ENCODE data around the gene VPS13A.
"Not testable (repeated sequence)": the region's sequence is repeated elsewhere in the genome, so short reads cannot be mapped to it uniquely, and the experiment has no call there.

Gene VPS13A

DNA sequence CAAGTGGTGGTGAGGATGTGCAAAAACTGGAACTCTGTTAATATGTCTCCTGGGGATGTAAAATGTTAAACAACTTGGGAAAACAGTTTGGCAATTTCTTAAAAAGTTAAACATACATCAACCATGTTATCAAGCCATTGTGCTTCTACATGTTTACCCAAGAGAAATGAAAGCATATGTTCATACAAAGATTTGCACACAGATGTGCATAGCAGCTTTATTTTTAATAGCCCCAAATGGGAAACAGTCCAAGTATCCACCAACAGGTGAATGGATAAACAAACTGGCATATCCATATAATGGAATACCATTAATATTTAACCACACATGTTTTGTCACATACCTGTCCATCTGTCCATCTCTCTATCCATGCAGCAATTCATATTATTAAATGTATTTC, 6.2 kb downstream of the VPS13A start:
- no peak for DNase-seq (ENCODE audit: low read depth in 2 of 2)

GRCh38 chr9:77188242-77188641, 10.9 kb downstream of the VPS13A start:
- DNase-seq (ENCODE audit: low read depth in 2 of 2) = no peak

DNA sequence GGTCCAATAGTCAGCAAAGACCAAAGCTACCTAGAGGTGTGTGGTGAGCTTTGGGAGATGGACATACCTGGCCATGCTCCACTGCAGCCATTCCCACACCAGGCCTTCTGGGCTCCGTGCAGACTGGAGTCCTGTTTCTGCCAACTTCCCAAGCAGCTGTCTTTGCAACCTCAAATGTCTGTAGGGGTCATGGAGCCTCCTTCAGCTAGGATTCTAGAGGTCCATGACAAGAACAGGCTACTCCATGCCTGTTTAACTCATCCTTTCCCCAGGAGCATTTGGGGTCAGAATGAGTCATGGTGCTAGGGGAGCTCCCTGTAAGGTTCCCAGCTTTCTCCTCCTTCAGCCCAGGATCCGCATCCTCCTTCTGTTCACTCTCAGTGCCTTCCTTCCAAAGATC, 17.1 kb downstream of the VPS13A start:
- DNase-seq (ENCODE audit: low read depth in 2 of 2) = no peak

DNA sequence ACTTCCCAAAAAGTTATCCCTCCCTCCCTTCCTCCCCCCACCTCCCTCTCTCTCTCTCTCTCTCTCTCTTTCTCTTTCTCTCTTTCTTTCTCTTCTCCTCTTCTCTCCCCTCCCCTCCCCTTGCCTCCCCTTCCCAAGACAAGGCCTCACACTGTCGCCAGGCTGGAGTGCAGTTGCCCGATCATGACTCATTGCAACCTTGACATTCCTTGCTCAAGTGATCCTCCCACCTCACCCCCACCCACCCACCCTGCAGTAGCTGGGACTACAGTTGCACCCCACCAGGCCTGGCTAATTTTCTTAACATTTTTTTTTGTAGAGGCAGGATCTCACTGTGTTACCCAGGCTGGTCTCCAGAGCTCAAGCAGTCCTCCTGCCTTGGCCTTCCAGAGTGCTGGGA, 32.8 kb downstream of the VPS13A start:
- DNase-seq (ENCODE audit: low read depth in 2 of 2) = no peak

GRCh38 chr9:77211561-77211960, 34.2 kb downstream of the VPS13A start:
- no peak for DNase-seq (ENCODE audit: low read depth in 2 of 2)

DNA sequence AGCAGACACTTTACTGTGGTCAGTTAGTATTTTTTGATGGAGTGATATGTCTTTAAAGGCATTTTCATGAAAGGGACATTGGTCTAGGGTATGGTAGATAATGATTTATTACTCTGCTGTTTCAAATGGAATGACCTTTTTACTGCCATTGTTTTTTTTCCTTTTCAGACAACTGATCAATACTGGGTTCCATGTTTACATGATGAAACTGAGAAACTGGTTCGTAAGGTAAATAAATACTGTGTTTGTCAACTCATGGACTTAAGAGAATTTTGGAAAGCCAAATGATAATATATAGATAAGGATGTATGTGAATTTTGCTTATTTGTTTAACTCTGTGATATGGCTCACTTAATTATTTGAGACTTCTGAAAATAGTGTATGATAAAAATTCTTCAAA, 35.5 kb downstream of the VPS13A start:
- DNase-seq (ENCODE audit: low read depth in 2 of 2) = no peak

GRCh38 chr9:77215874-77216273, 38.5 kb downstream of the VPS13A start:
- DNase-seq (ENCODE audit: low read depth in 2 of 2) = no peak

DNA sequence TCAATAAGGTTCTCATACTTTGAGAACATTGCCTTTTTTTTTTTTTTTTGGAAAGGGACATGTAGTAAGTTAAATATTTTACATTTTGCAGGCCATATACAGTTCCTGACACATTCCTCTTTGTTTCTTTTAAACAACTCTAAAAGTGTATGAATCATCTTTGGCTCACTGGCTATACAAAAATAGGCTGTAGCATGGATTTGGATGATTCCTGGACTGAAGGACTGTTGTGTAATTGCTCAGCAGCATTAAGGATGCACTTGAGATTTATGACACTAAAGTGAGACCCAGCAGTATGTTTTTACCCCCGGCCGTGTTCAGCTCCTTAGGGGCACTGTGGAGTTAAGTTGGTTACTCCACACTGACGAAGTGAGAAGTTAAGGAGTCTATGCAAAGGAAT, 41.3 kb downstream of the VPS13A start:
- no peak for DNase-seq (ENCODE audit: low read depth in 2 of 2)

GRCh38 chr9:77221431-77221830, 44.1 kb downstream of the VPS13A start:
- no peak for DNase-seq (ENCODE audit: low read depth in 2 of 2)

DNA sequence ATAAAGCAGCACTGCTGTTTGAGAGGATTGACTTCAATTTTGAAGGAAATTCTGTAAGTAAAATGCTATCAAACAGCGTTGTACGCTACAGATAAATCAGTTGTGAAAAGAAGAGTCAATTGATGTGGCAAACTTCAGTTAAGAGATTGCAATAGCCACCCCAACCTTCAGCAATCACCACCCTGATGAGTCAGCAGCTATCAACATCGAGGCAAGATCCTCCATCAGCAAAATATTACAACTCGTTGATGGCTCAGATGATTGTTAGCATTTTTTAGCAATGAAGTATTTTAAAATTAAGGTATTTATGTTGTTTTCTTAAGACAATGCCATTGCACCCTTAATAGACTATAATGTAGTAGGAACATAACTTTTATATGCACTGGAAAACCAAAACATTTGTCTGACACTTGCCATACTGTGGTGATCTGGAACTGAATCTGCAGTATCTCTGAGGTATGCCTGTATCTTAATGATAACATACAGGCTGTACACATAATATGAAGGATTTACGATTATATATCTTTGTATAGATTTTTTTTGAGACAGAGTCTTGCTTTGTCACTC, 47.5 kb downstream of the VPS13A start:
- DNase-seq (ENCODE audit: low read depth in 2 of 2) = no peak

DNA sequence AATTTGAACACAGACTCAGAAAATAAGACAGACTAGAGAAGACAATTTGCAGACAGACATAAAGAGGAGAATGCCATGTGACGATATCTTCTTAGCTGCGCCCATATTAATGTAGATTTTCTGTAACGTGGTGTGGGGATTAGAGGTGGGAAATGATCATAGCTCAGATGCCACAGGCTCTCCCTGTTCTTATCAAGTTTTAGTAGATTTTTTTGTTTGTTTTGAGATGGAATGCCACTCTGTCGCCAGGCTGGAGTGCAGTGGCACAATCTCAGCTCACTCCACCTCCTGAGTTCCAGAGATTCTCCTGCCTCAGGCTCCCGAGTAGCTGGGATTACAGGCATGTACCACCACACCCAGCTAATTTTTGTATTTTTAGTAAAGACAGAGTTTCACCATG, 59.4 kb downstream of the VPS13A start:
- no peak for DNase-seq (ENCODE audit: low read depth in 2 of 2)

- no peak for DNase-seq (ENCODE audit: low read depth in 2 of 2)
These were observed 60.6 kb downstream of the VPS13A start for GRCh38 chr9:77237896-77238295.

DNA sequence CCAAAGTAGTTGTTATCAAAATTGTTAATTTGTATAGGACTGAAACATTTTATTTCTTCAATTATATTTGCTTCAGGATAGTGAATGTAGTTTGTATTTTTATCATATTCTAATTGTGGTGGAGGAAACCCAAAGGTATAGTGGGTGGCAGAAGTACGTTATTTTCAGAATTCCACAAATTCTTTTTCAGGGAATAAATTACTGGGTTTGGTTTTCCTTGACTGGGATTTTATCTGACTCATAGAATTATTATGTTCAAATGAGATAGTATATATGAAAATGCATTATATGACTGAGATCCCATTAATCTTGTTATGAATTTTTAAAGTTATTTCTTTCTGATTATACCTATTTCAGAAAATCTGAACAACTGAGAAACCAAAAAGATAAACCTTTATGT, 73.7 kb downstream of the VPS13A start:
- DNase-seq (ENCODE audit: low read depth in 2 of 2) = no peak

DNA sequence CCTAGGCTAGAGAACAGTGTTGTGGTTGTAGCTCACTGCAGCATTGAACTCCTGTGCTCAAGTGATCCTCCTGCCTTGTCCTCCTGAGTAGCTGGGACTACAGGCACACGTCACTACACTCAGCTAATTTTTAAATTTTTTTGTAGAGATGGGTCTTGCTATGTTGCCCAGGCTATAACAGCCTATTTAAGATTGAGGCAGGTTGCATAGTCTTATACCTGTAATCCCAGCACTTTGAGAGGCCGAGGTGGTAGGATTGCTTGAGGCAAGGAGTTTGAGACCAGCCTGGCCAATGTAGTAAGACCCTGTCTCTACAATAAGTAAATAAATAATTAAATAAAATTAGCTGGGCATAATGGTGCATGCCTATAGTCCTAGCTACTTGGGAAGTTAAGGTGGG, 79.9 kb downstream of the VPS13A start:
- no peak for DNase-seq (ENCODE audit: low read depth in 2 of 2)

DNA sequence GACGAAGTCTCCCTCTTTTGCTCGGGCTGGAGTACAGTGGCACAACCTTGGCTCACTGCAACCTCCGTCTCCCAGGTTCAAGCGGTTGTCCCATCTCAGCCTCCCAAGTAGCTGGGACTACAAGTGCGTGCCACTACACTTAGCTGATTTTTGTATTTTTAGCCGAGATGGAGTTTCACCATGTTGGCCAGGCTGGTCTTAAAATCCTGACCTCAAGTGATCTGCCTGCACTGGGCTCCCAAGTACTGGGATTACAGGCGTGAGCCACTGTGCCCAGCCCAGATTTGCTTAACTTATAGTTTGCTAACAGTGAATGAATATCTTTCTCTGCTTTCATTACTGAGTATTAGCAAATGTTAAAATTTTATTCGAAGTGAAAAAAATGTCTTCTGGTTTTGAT, 84.3 kb downstream of the VPS13A start:
- no peak for DNase-seq (ENCODE audit: low read depth in 2 of 2)

DNA sequence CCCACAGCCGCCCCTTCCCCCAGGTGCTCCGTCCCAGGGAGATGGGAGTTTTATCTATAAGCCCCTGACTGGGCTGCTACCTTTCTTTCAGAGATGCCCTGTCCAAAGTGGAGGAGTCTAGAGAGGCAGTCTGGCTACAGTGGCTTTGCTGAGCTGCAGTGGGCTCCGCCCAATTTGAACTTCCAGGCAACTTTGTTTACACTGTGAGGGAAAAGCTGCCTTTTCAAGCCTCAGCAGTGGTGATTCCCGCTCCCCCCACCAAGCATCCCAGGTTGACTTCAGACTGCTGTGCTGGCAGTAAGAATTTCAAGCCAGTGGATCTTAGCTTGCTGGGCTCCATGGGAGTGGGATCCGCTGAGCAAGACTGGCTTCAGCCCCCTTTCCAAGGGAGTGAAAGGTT, 90.4 kb downstream of the VPS13A start:
- DNase-seq (ENCODE audit: low read depth in 2 of 2) = not testable (repeated sequence)

DNA sequence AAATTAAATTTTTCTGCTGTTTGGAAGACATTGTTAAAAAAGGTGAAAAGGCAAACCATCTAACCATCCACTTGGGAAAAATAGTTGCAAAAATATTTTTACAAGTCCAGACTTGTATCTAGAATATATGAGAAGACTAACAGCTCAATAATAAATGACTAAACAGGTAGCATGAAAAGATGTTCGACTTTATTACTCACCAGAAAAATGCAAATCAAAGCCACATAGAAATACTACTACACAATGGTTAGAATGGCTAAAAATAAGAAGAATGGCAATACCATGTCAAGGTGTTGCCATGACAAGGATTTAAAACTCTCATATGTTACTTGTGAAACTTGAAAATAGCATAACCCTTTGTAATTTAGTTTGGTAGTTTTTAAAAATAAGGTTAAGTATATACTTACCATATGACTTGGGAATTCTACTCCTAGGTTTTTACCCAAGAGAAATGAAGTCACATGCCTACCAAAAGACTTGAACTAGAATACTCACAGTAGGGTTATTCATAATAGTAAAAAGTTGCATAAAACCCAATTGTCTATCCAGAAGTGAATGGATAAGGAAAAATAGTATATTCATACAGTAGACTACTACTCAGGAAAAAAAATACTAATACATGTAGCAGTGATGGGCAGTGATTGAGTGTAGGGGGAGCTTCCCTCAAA, 93.8 kb downstream of the VPS13A start:
- DNase-seq (ENCODE audit: low read depth in 2 of 2) = no peak

- DNase-seq (ENCODE audit: low read depth in 2 of 2) = no peak
These were observed 99.5 kb downstream of the VPS13A start for GRCh38 chr9:77276799-77277198.

DNA sequence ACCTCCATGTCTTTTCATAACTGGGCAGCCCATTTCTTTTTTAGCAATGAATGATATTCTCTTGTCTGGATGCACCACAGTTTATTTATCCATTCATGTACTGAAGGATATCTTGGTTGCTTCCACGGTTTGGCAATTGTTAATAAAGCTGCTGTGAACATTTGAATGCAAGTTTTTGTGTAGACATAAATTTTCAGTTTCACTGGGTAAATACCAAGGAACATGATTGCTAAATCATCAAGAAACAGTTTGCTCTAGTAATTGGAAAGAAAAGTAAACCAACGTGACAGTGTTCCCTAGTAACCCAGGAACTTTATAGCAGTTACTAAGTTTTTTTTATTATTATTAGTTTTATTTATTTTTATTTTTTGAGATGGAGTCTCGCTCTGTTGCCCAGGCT, 100.4 kb downstream of the VPS13A start:
- no peak for DNase-seq (ENCODE audit: low read depth in 2 of 2)

GRCh38 chr9:77283991-77284390, 106.7 kb downstream of the VPS13A start:
- DNase-seq (ENCODE audit: low read depth in 2 of 2) = no peak

DNA sequence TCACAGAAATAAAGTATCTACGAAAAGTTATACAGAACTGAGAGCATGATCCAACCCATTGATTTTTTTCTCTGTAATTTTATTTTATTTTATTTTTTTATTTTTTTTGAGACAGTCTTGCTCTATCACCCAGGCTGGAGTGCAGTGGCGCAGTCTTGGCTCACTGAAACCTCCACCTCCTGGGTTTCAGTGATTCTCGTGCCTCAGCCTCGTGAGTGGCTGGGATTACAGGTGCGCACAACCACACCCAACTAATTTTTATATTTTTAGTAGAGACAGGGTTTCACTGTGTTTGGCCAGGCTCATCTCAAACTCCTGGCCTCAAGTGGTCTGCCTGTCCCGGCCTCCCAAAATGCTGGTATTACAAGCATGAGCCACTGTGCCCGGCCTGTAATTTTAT, 107.3 kb downstream of the VPS13A start:
- DNase-seq (ENCODE audit: low read depth in 2 of 2) = no peak

DNA sequence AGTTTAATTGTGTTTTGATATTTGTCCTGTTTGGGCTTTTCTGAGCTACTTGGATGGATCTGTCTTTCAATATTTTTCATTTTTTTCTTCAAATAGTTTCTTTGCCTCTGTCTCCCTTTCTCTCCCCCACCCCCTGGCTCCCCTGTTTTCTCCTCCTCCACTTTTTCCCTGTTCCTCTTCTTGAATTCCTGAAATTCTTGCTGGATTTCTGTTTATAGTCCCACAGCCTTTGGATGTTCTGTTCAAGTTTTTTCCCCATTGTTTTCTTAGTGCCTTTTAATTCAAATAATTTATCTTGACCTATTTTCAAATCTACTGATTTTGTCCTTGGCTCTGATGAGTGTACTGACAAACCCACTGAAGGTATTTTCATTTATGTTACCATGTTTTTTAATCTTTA, 113.0 kb downstream of the VPS13A start:
- DNase-seq (ENCODE audit: low read depth in 2 of 2) = no peak

DNA sequence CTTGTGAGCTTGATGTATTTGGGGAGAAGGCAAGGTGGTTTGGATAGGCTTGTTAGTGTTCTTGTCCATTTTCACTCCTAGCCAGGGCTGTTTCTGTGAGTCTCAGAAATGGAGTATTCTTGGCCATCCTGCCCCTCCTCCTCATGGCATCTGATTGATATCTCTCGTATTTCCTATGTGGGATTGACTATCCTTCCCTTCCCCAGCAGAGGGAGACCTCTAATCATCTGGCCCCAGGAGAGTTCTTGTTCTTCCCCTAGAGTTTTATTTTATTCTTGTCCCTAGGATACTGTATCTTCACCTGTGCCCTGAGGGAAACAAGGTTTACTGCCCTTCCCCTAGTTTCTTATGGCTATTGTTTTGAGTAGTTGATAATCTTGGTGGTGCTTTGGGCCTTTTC, 114.4 kb downstream of the VPS13A start:
- DNase-seq (ENCODE audit: low read depth in 2 of 2) = no peak

GRCh38 chr9:77293949-77294348, 116.6 kb downstream of the VPS13A start:
- no peak for DNase-seq (ENCODE audit: low read depth in 2 of 2)

All from stimulated activated CD8-positive, alpha-beta memory T cell treated with anti-CD3 and anti-CD28 coated beads, Interleukin-2, amount 100 ng/mL, for 1 hour (primary cell).